Ishikawa (cell line): ENCODE measurements around the gene ZNF74.

ENCODE experiments used
- CEBPB ChIP-seq: IDR thresholded peaks from 2 replicates; pipeline ENCODE4 v1.6.1; 2012
- CREB1 ChIP-seq: IDR thresholded peaks from 2 replicates; pipeline ENCODE4 v1.6.1; 2012; ENCODE audit warnings: low read depth
- EGR1 ChIP-seq: IDR thresholded peaks from 2 replicates; pipeline ENCODE4 v1.6.1; 2012
- EP300 ChIP-seq: IDR thresholded peaks from 2 replicates; pipeline ENCODE4 v1.6.1; 2012; ENCODE audit warnings: borderline replicate concordance
- RAD21 ChIP-seq: IDR thresholded peaks from 2 replicates; pipeline ENCODE4 v1.6.1; 2012; ENCODE audit warnings: low read depth
- TAF1 ChIP-seq: IDR thresholded peaks from 2 replicates; pipeline ENCODE4 v1.6.1; 2012; ENCODE audit warnings: low read depth, mild to moderate bottlenecking
- YY1 ChIP-seq: IDR thresholded peaks from 2 replicates; pipeline ENCODE4 v1.6.1; 2012; ENCODE audit warnings: low read depth
- TF ChIP-seq, protein P1 (sequence below): IDR thresholded peaks from 2 replicates; pipeline ENCODE4 v1.6.1; 2012; ENCODE audit warnings: low read depth, mild to moderate bottlenecking
- TF ChIP-seq, protein P2 (sequence below): IDR thresholded peaks from 2 replicates; pipeline ENCODE4 v1.6.1; 2012

DNA sequence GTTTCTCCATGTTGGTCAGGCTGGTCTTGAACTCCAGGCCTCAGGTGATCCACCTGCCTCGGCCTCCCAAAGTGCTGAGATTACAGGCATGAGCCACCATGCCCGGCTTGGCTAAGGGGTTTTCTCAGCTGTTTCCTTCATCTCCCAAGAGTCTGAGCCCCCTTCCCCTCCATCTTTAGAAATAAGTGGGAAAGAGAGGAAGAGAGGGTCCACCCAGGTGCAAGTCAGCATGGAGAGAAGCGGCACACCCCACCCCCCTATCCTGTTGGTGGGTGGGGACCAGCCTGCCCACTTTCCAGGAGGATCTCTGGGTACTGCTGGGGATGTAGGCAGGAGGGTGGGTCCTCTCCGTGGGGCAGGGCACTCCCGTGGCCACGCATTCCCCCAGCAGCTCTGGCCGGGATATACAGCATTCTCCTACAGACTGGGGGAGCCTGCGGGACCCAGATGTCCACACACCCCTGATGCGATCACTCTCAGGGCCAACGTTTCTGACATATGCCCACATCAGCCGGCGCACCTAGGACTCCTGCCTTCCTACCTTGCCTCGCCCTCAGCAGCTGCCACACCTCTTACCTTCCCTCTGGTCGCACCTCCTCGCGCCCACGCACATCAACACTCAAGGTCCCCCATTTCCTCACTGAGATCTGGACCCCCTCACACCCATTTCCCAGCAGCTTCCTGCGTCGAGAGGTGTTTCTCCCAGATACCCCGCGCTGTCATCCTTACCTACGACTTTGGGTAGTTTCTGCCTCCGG is 34.7 kb downstream of the ZNF74 start:
- TF ChIP-seq YY1: no peak
- TF ChIP-seq, protein P1, sequence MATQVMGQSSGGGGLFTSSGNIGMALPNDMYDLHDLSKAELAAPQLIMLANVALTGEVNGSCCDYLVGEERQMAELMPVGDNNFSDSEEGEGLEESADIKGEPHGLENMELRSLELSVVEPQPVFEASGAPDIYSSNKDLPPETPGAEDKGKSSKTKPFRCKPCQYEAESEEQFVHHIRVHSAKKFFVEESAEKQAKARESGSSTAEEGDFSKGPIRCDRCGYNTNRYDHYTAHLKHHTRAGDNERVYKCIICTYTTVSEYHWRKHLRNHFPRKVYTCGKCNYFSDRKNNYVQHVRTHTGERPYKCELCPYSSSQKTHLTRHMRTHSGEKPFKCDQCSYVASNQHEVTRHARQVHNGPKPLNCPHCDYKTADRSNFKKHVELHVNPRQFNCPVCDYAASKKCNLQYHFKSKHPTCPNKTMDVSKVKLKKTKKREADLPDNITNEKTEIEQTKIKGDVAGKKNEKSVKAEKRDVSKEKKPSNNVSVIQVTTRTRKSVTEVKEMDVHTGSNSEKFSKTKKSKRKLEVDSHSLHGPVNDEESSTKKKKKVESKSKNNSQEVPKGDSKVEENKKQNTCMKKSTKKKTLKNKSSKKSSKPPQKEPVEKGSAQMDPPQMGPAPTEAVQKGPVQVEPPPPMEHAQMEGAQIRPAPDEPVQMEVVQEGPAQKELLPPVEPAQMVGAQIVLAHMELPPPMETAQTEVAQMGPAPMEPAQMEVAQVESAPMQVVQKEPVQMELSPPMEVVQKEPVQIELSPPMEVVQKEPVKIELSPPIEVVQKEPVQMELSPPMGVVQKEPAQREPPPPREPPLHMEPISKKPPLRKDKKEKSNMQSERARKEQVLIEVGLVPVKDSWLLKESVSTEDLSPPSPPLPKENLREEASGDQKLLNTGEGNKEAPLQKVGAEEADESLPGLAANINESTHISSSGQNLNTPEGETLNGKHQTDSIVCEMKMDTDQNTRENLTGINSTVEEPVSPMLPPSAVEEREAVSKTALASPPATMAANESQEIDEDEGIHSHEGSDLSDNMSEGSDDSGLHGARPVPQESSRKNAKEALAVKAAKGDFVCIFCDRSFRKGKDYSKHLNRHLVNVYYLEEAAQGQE: no peak
- TF ChIP-seq CREB1: no peak
- TF ChIP-seq TAF1: no peak
- no peak for TF ChIP-seq EGR1
- no peak for TF ChIP-seq CEBPB
- no peak for TF ChIP-seq RAD21
- TF ChIP-seq, protein P2, sequence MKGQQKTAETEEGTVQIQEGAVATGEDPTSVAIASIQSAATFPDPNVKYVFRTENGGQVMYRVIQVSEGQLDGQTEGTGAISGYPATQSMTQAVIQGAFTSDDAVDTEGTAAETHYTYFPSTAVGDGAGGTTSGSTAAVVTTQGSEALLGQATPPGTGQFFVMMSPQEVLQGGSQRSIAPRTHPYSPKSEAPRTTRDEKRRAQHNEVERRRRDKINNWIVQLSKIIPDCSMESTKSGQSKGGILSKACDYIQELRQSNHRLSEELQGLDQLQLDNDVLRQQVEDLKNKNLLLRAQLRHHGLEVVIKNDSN: no peak
- no peak for TF ChIP-seq EP300
